Measurements from ENCODE around the gene ADAMTSL4. TPM values are rescaled to one million over a fixed set of nuclear protein-coding genes. Genes with fewer than 3 reads are reported as not detected.

ADAMTSL4 gene
- total and polyA plus RNA-seq, 9 of the 15 experiments (the other 6 are each of a cell fraction or from before 2014, with no cell fraction given): 12.7 to 212 (median 35.6) TPM

GRCh38 chr1:150536836-150537731 lies 12.1 kb upstream of the ADAMTSL4 start:
- Histone ChIP-seq H3K4me2 (ENCODE audit: insufficient read depth, low read length) (no peak overlapping the region), H3K36me3 (ENCODE audit: control insufficient read depth, insufficient read depth, low read length) (no peaks in the 10 kb centered on the region), H3K9me3 (replicated peaks; ENCODE audit: control insufficient read depth, insufficient read depth, low read depth, low read length) (no peaks in the 10 kb centered on the region), H3K9me1 (ENCODE audit: control insufficient read depth, insufficient read depth, low read length) (no peaks in the 10 kb centered on the region), H4K20me1 (replicated peaks; ENCODE audit: control insufficient read depth, insufficient read depth, low read length) (no peaks in the 10 kb centered on the region), H3K4me3 (no peak overlapping the region), H3K4me1 (replicated peaks in 1 of 2; ENCODE audit: control insufficient read depth in 2 of 2, insufficient read depth in 2 of 2, low read length in 2 of 2) (peaks cover 11 to 20% of the 10 kb centered on the region in 2 experiments; a peak in 4 of 5 replicates), H3K9ac (ENCODE audit: insufficient read depth in 1 of 2, low read depth in 2 of 2, low read length in 2 of 2) (peak overlapping the region in 1 of 2 experiments; percentile 79; a peak in 3 of 4 replicates), H3K27ac (ENCODE audit: extremely low read depth, low read depth, low read length) (no peak overlapping the region; the same call in 2 of the 3 replicates), H2AFZ (ENCODE audit: low read depth, low read length) (peak overlapping the region; percentile 82), H3K79me2 (ENCODE audit: control insufficient read depth, insufficient read depth, low read length) (no peaks in the 10 kb centered on the region), H3K27me3 (ENCODE audit: control insufficient read depth in 2 of 2, insufficient read depth in 2 of 2, low read length in 2 of 2) (no peaks in the 10 kb centered on the region)
- FAIRE-seq (no peak), ATAC-seq (no peak; the same call in 1 of the 3 replicates), DNase-seq (ENCODE audit: extremely low read depth in 1 of 4, low spot score in 3 of 4) (no peak)
- in situ Hi-C loops (cut with MboI): no loop called here
- intact Hi-C loops (cut with micrococcal nuclease): no loop called here
- BruUV-seq (replicated peaks): no TSS peak
- POLR2A ChIA-PET: interaction anchor here (0.6 to 6.3 kb wide), 6 partner anchors 10 to 521 kb away, joined by 3 to 53 read pairs (median 3); partner anchors contain the start of genes ADAMTSL4 and FALEC
- 73% methylated on average over 12 of the region's 12 CpGs for WGBS (ENCODE audit: insufficient coverage, low coverage, missing lambda C conversion rate)
- CTCF ChIA-PET (ENCODE audit: low intra/inter-chr PET ratio): no interaction called here
- TF ChIP-seq JUN (IDR thresholded peaks at IDR 0.05; ENCODE audit: borderline replicate concordance, low read depth, low read length) (no peak), JUN (CRISPR knock-in tag; IDR thresholded peaks at IDR 0.05; ENCODE audit: borderline replicate concordance) (no peak), MXI1 (IDR thresholded peaks at IDR 0.05; ENCODE audit: low read depth, low read length) (no peak), NELFE (IDR thresholded peaks at IDR 0.05; ENCODE audit: insufficient read depth, insufficient read length) (no peak)

Measured in K562 (cell line).